HT1080 (cell line): ENCODE data around the gene ZNF451. TPM values are rescaled to one million over a fixed set of nuclear protein-coding genes. Genes with fewer than 3 reads are reported as not detected.
"Not testable (repeated sequence)": the region's sequence is repeated elsewhere in the genome, so short reads cannot be mapped to it uniquely, and the experiment has no call there.

ENCODE experiments used
- DNase-seq: peaks from one replicate; pipeline ENCODE4 v3.0.0-alpha.2; 2015; ENCODE audit warnings: low read depth
- total RNA-seq: library from RNA; depleted of rRNA; stranded (reverse); fragments of >200 nt; shearing (Covaris generic); gene quantifications from 2 replicates; pipeline ENCODE4 v1.2.3, GENCODE V29; 2014

ZNF451 gene
- total RNA-seq, 1 experiment from 2014 or later = 28.1 TPM

- no peak for DNase-seq
Measured at GRCh38 chr6:57089265-57089664, 723 bp upstream of the ZNF451 start.

- not testable (repeated sequence) for DNase-seq
Measured at GRCh38 chr6:57090458-57091067, 575 bp downstream of the ZNF451 start.

GRCh38 chr6:57091375-57091774, 1.4 kb downstream of the ZNF451 start:
- DNase-seq = not testable (repeated sequence)

GRCh38 chr6:57094689-57095088, 4.7 kb downstream of the ZNF451 start:
- no peak for DNase-seq

- DNase-seq = no peak
Measured at GRCh38 chr6:57097596-57097995, 7.6 kb downstream of the ZNF451 start.

GRCh38 chr6:57102976-57103375, 13.0 kb downstream of the ZNF451 start:
- DNase-seq = no peak

- DNase-seq = no peak
Measured at GRCh38 chr6:57104336-57104735, 14.3 kb downstream of the ZNF451 start.

GRCh38 chr6:57106990-57107389, 17.0 kb downstream of the ZNF451 start:
- no peak for DNase-seq

GRCh38 chr6:57108691-57109090, 18.7 kb downstream of the ZNF451 start:
- no peak for DNase-seq

GRCh38 chr6:57109880-57110279, 19.9 kb downstream of the ZNF451 start:
- no peak for DNase-seq

GRCh38 chr6:57113105-57113504, 23.1 kb downstream of the ZNF451 start:
- no peak for DNase-seq

GRCh38 chr6:57116776-57117175, 26.8 kb downstream of the ZNF451 start:
- no peak for DNase-seq

- DNase-seq = no peak
Measured at GRCh38 chr6:57117796-57118195, 27.8 kb downstream of the ZNF451 start.

- DNase-seq = peak; percentile 42
Measured at GRCh38 chr6:57123111-57123510, 33.1 kb downstream of the ZNF451 start.

- no peak for DNase-seq
Measured at GRCh38 chr6:57127763-57128162, 37.8 kb downstream of the ZNF451 start.

- no peak for DNase-seq
Measured at GRCh38 chr6:57130661-57131177, 40.7 kb downstream of the ZNF451 start.

GRCh38 chr6:57134954-57135353, 45.0 kb downstream of the ZNF451 start:
- no peak for DNase-seq

GRCh38 chr6:57135885-57136284, 45.9 kb downstream of the ZNF451 start:
- DNase-seq = no peak

- no peak for DNase-seq
Measured at GRCh38 chr6:57137350-57137749, 47.4 kb downstream of the ZNF451 start.

- DNase-seq = no peak
Measured at GRCh38 chr6:57138026-57138425, 48.0 kb downstream of the ZNF451 start.

GRCh38 chr6:57141451-57142177, 51.6 kb downstream of the ZNF451 start:
- DNase-seq = no peak

GRCh38 chr6:57142178-57142525, 52.2 kb downstream of the ZNF451 start:
- DNase-seq = no peak

GRCh38 chr6:57143690-57144089, 53.7 kb downstream of the ZNF451 start:
- no peak for DNase-seq
